ENCODE results near the gene SIRT3.

SIRT3 gene

GRCh38 chr11:257766-258493 lies 21.8 kb upstream of the SIRT3 start:
- no peak for DNase-seq (ENCODE audit: low spot score)
- Histone ChIP-seq H3K27ac (no peak overlapping the region), H3K4me3 (no peak overlapping the region)
- no peak for TF ChIP-seq CTCF (IDR thresholded peaks at IDR 0.05)

- DNase-seq (ENCODE audit: low spot score): no peak
- H3K27ac ChIP-seq: no peak overlapping the region
- no peak for TF ChIP-seq CTCF (IDR thresholded peaks at IDR 0.05)
- H3K4me3 ChIP-seq: no peak overlapping the region
Observed at GRCh38 chr11:256952-257737, 21.0 kb upstream of the SIRT3 start.

- DNase-seq (ENCODE audit: low spot score): no peak
- Histone ChIP-seq H3K4me3 (no peak overlapping the region), H3K27ac (no peak overlapping the region)
- no peak for TF ChIP-seq CTCF (IDR thresholded peaks at IDR 0.05)
Observed at GRCh38 chr11:255816-256215, 19.7 kb upstream of the SIRT3 start.

GRCh38 chr11:255176-255575 lies 19.0 kb upstream of the SIRT3 start:
- no peak for TF ChIP-seq CTCF (IDR thresholded peaks at IDR 0.05)
- Histone ChIP-seq H3K27ac (no peak overlapping the region), H3K4me3 (no peak overlapping the region)
- no peak for DNase-seq (ENCODE audit: low spot score)

GRCh38 chr11:253886-254270 lies 17.7 kb upstream of the SIRT3 start:
- Histone ChIP-seq H3K27ac (no peak overlapping the region), H3K4me3 (no peak overlapping the region)
- TF ChIP-seq CTCF (IDR thresholded peaks at IDR 0.05): no peak
- no peak for DNase-seq (ENCODE audit: low spot score)

- no peak for TF ChIP-seq CTCF (IDR thresholded peaks at IDR 0.05)
- no peak overlapping the region for H3K4me3 ChIP-seq
- DNase-seq (ENCODE audit: low spot score): no peak
- H3K27ac ChIP-seq: no peak overlapping the region
Observed at GRCh38 chr11:253160-253885, 17.2 kb upstream of the SIRT3 start.
